HCT116 (cell line): Measurements from ENCODE around the gene TRIM27. TPM values are rescaled to one million over a fixed set of nuclear protein-coding genes. Genes with fewer than 3 reads are reported as not detected.

Experiments used
- ATAC-seq: fragments of 200-7000 bp; cut with Tn5 transposase; 2 replicates; pipeline ENCODE4 v1.9.1; 2020; ENCODE audit warnings: mild to moderate bottlenecking, moderate library complexity
- BruUV-seq: library from RNA; stranded (reverse); fragments of 400-500 nt; replicated peaks from 2 replicates; lab custom pipeline; 2021; lab: Mats Ljungman, UMichigan
- CTCF ChIA-PET: fragments of 300-600 bp; sonication (Branson Sonifier 250); formaldehyde crosslinking; loops from one replicate; lab custom pipeline; 2021; ENCODE audit warnings: antibody characterized with exemption; lab: Charles Lee
- POLR2A ChIA-PET: fragments of 300-600, 350-600 bp; sonication (Branson Sonifier 250); formaldehyde crosslinking; loops from one replicate; lab custom pipeline; 2021; ENCODE audit warnings: antibody characterized with exemption; lab: Charles Lee
- RAD21 ChIA-PET, 2 experiments: fragments of 300-600 bp; sonication (Branson Sonifier 250); formaldehyde crosslinking; loops; one replicate each; lab custom pipeline; 2023; ENCODE audit warnings: low total read pairs in 2 of 2; ENCODE audit not compliant: uncharacterized antibody in 2 of 2, unreplicated experiment in 2 of 2, low non-redundant PET in 1 of 2; lab: Charles Lee
- DNase-seq: peaks from one replicate; pipeline ENCODE4 v3.0.0-alpha.2; 2010; ENCODE audit warnings: low read depth, low spot score
- H2AFZ ChIP-seq: fragments of 200-600 bp; shearing (Covaris generic), sonication (generic); 2 replicates; pipeline ENCODE4 v1.6.1; 2017; ENCODE audit warnings: low read depth, mixed run types, mixed read lengths, antibody characterized with exemption, low read length; ENCODE audit not compliant: poor library complexity, severe bottlenecking
- H3K27ac ChIP-seq: 2 replicates; pipeline ENCODE4 v1.5.1; 2012; ENCODE audit warnings: low read depth, low read length
- H3K27me3 ChIP-seq: fragments of 200-600 bp; sonication (generic); 2 replicates; pipeline ENCODE4 v1.6.1; 2016; ENCODE audit warnings: mixed run types, low read length, mixed read lengths; ENCODE audit not compliant: insufficient read depth
- H3K36me3 ChIP-seq, 2 experiments: fragments of 200-500 bp in 1 of 2; fragments of 200-600 bp in 1 of 2; sonication (Bioruptor generic) in 1 of 2; sonication (generic) in 1 of 2; 2 replicates each; pipeline versions ENCODE4 v1.5.1 to v1.6.1; 2014 to 2016; ENCODE audit warnings: low read length in 2 of 2, inconsistent platforms in 1 of 2, mixed read lengths in 1 of 2, mixed run types in 1 of 2; ENCODE audit not compliant: insufficient read depth in 2 of 2, control insufficient read depth in 1 of 2
- H3K4me1 ChIP-seq, 2 experiments: fragments of 200-600 bp in 1 of 2; sonication (generic) in 1 of 2; 2 replicates each; pipeline versions ENCODE4 v1.5.1 to v1.6.1; 2012 to 2017; ENCODE audit warnings: low read length in 2 of 2, inconsistent platforms in 1 of 2, mild to moderate bottlenecking in 1 of 2, mixed read lengths in 1 of 2, mixed run types in 1 of 2, moderate library complexity in 1 of 2; ENCODE audit not compliant: insufficient read depth in 2 of 2, control insufficient read depth in 1 of 2
- H3K4me2 ChIP-seq: fragments of 200-600 bp; sonication (generic); 2 replicates; pipeline ENCODE4 v1.6.1; 2017; ENCODE audit warnings: mixed run types, low read length, mixed read lengths
- H3K4me3 ChIP-seq, 2 experiments: fragments of 200-600 bp in 1 of 2; sonication (generic) in 1 of 2; replicated peaks in 1 of 2; 2 replicates each; pipeline ENCODE4 v1.5.1; 2011 to 2016; ENCODE audit warnings: low read length in 2 of 2, control low read depth in 1 of 2, low read depth in 1 of 2, mild to moderate bottlenecking in 1 of 2, mixed read lengths in 1 of 2, mixed run types in 1 of 2
- H3K79me2 ChIP-seq: fragments of 200-600 bp; sonication (generic); 2 replicates; pipeline ENCODE4 v1.6.1; 2017; ENCODE audit warnings: mild to moderate bottlenecking, mixed run types, low read length, moderate library complexity, mixed read lengths; ENCODE audit not compliant: insufficient read depth
- H3K9ac ChIP-seq: fragments of 200-600 bp; sonication (generic); 2 replicates; pipeline ENCODE4 v1.6.1; 2016; ENCODE audit warnings: low read length, mixed read lengths
- H3K9me2 ChIP-seq: fragments of 200-600 bp; sonication (generic), shearing (Covaris generic); 2 replicates; pipeline ENCODE4 v1.6.1; 2017; ENCODE audit warnings: mixed run types, mild to moderate bottlenecking, moderate library complexity; ENCODE audit not compliant: insufficient read depth
- H3K9me3 ChIP-seq, 2 experiments: fragments of 200-500 bp in 1 of 2; fragments of 200-600 bp in 1 of 2; sonication (Bioruptor generic) in 1 of 2; sonication (generic) in 1 of 2; 2 replicates each; pipeline ENCODE4 v1.6.1; 2014 to 2017; ENCODE audit warnings: low read length in 2 of 2, mixed read lengths in 2 of 2, inconsistent platforms in 1 of 2, low read depth in 1 of 2, mild to moderate bottlenecking in 1 of 2, mixed run types in 1 of 2, moderate library complexity in 1 of 2; ENCODE audit not compliant: control insufficient read depth in 1 of 2, insufficient read depth in 1 of 2
- H4K20me1 ChIP-seq: fragments of 200-600 bp; sonication (generic), shearing (Covaris generic); 2 replicates; pipeline ENCODE4 v1.6.1; 2017; ENCODE audit warnings: mixed run types, mild to moderate bottlenecking, moderate library complexity; ENCODE audit not compliant: insufficient read depth
- CEBPB ChIP-seq: IDR thresholded peaks from 2 replicates; pipeline ENCODE4 v1.6.1; 2012; ENCODE audit warnings: low read depth
- CTCF ChIP-seq, 3 experiments: fragments of 200-600 bp in 1 of 3; sonication (generic) in 1 of 3; IDR thresholded peaks in 2 of 3; conservative IDR thresholded peaks in 1 of 3; 2 replicates each; pipeline ENCODE4 v1.5.1; 2012 to 2017; ENCODE audit warnings: low read depth in 2 of 3, low read length in 2 of 3, antibody characterized with exemption in 1 of 3, borderline replicate concordance in 1 of 3, control low read depth in 1 of 3, mild to moderate bottlenecking in 1 of 3, mixed read lengths in 1 of 3, mixed run types in 1 of 3, moderate library complexity in 1 of 3; ENCODE audit not compliant: insufficient read depth in 1 of 3
- ELF1 ChIP-seq: IDR thresholded peaks from 2 replicates; pipeline ENCODE4 v1.6.1; 2012; ENCODE audit warnings: low read depth, borderline replicate concordance
- EZH2phosphoT487 ChIP-seq: fragments of 200-600 bp; IDR thresholded peaks from 2 replicates; pipeline ENCODE4 v1.6.1; 2018; ENCODE audit warnings: antibody characterized with exemption, borderline replicate concordance
- POLR2AphosphoS5 ChIP-seq: IDR thresholded peaks from 2 replicates; pipeline ENCODE4 v1.6.1; 2011; ENCODE audit warnings: mild to moderate bottlenecking, low read depth, low read length, moderate library complexity
- SIN3A ChIP-seq: IDR thresholded peaks from 2 replicates; pipeline ENCODE4 v1.6.1; 2012; ENCODE audit warnings: low read depth
- SRF ChIP-seq: IDR thresholded peaks from 2 replicates; pipeline ENCODE4 v1.6.1; 2012; ENCODE audit warnings: low read depth
- YY1 ChIP-seq: IDR thresholded peaks from 2 replicates; pipeline ENCODE4 v1.6.1; 2011; ENCODE audit warnings: low read length, low read depth, moderate library complexity, mild to moderate bottlenecking; ENCODE audit not compliant: insufficient replicate concordance; ENCODE audit errors: extremely low read depth
- ZFX ChIP-seq: fragments of 450-650 bp; IDR thresholded peaks from 2 replicates; pipeline ENCODE4 v1.6.1; 2017
- intact Hi-C: fragments of 100-400 bp; cut with micrococcal nuclease; formaldehyde crosslinking; loops from 2 replicates; pipeline ENCODE4 v1.10.0; 2022
- total RNA-seq: library from RNA; stranded (reverse); gene quantifications from one replicate; pipeline ENCODE4 v1.2.1, GENCODE V29; 2021; ENCODE audit not compliant: unreplicated experiment
- TF ChIP-seq, protein P1 (sequence below): IDR thresholded peaks from 2 replicates; pipeline ENCODE4 v1.6.1; 2012

TRIM27 gene
- total RNA-seq, 1 experiment from 2014 or later: 62.5 TPM

- H3K36me3 ChIP-seq: peaks cover 68% of the 10 kb centered on the region in 2 experiments
- no TSS peak for BruUV-seq
Measured at GRCh38 chr6:28914941-28915340, 8.8 kb downstream of the TRIM27 start.

More at GRCh38 chr6:28914941-28915340, 8.8 kb downstream of the TRIM27 start:
- POLR2A ChIA-PET: interaction anchor here (0.6 kb wide), 1 partner anchor 83 kb away, joined by 3 read pairs; no protein-coding TSS in a partner anchor
- Histone ChIP-seq H3K9ac (no peak overlapping the region), H3K9me3 (no peaks in the 10 kb centered on the region), H3K27ac (no peak overlapping the region), H3K4me3 (no peak overlapping the region), H3K4me2 (no peak overlapping the region), H4K20me1 (peaks cover 3% of the 10 kb centered on the region; the same call in 1 of the 2 replicates), H3K79me2 (peaks cover 92% of the 10 kb centered on the region), H3K4me1 (no peaks in the 10 kb centered on the region), H3K27me3 (no peaks in the 10 kb centered on the region), H2AFZ (no peak overlapping the region), H3K9me2 (no peaks in the 10 kb centered on the region)
- CTCF ChIA-PET: no interaction called here
- ATAC-seq (no peak), DNase-seq (no peak)
- intact Hi-C loops: no loop called here
- TF ChIP-seq POLR2AphosphoS5: no peak
- TF ChIP-seq SRF: no peak
- no peak for TF ChIP-seq CEBPB
- TF ChIP-seq CTCF (IDR thresholded peaks at IDR 0.05 in 2 of 3, conservative IDR thresholded peaks at IDR 0.05 in 1 of 3; ENCODE audit: borderline replicate concordance in 1 of 3, insufficient read depth in 1 of 3, low read depth in 2 of 3, low read length in 2 of 3): no peak
- TF ChIP-seq SIN3A: no peak
- no peak for TF ChIP-seq ELF1
- TF ChIP-seq YY1: no peak
- no peak for TF ChIP-seq EZH2phosphoT487
- TF ChIP-seq ZFX: no peak
- TF ChIP-seq, protein P1, sequence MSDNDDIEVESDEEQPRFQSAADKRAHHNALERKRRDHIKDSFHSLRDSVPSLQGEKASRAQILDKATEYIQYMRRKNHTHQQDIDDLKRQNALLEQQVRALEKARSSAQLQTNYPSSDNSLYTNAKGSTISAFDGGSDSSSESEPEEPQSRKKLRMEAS: no peak
- RAD21 ChIA-PET: no interaction called here
